ENCODE data around the gene OPN1LW.
"Not testable (repeated sequence)": the region's sequence is repeated elsewhere in the genome, so short reads cannot be mapped to it uniquely, and the experiment has no call there.

The OPN1LW gene

GRCh38 chrX:154144010-154144409 is at the start of gene OPN1LW:
Gene OPN1LW (plus strand): TSS chrX:154144243. CDS start chrX:154144284, 41 bp downstream.
- in situ Hi-C loops (cut with MboI; ENCODE audit: low sequenced_read_pairs), result not testable (repeated sequence)

DNA sequence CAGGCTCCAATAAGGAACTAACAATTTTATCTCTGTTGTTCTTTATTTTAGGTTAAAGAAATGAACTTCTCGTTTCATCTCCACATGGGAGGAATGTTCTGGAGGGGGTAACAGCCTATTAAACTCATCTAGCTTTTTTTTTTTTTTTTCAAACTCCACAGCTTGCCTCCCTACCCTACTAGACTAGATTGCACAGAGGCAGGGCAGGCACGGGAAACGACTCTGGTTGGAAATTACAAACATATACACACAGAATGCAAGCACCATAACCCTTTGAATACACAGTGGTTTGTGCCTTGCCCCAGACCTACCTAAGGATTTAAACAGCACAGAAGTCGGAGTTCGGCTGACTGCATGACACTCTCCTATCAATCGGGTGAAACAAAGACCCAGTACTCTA is 49.2 kb upstream of the OPN1LW start:
- in situ Hi-C loops (cut with MboI; ENCODE audit: low sequenced_read_pairs), result no loop called here

DNA sequence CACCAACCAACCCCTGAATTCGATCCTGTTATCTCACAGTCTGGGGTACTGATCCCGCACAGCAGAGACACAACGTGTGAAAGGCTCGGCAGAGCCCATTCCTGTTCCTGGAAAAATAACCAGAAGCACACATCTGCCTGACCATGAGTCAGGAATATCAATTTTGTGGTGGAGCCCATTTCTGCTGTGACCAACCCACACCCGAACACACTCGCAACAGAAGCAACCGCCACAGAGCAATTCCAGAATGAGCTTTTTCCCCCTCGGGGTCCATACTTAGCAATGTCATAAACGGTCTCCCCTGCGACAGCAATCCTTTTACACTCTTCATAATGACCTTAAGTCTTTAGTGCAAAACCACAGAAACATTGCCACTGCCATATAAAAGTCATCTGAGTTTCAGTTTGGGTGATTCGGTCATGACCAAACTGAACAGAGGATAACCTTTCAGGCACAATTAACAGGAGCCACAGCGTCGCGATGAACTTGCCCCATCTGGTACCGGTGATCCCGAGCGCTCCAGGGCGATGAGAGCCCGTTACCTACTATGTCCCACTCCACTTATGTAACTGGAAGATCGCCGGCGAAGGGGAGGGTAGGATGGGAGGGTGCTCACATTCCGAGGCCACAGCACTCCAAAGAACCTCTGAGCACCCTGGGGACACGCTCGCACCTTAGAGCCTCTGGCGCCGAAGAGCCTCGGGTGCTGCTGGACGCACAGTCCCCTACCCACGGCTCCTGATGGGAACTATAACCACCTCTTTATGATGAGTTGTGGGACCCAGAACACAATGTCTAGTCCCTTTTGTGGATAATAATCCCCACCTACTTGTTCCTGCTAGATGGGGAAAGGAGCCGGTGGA is 47.7 kb upstream of the OPN1LW start:
- in situ Hi-C loops (cut with MboI; ENCODE audit: low sequenced_read_pairs), result no loop called here

GRCh38 chrX:154097003-154097588 is 46.9 kb upstream of the OPN1LW start:
- in situ Hi-C loops (cut with MboI; ENCODE audit: low sequenced_read_pairs), result no loop called here

GRCh38 chrX:154097589-154098541 is 46.2 kb upstream of the OPN1LW start, which contains the start of gene MECP2:
Gene MECP2 (minus strand): TSS chrX:154097717.
- in situ Hi-C loops (cut with MboI; ENCODE audit: low sequenced_read_pairs), result no loop called here

DNA sequence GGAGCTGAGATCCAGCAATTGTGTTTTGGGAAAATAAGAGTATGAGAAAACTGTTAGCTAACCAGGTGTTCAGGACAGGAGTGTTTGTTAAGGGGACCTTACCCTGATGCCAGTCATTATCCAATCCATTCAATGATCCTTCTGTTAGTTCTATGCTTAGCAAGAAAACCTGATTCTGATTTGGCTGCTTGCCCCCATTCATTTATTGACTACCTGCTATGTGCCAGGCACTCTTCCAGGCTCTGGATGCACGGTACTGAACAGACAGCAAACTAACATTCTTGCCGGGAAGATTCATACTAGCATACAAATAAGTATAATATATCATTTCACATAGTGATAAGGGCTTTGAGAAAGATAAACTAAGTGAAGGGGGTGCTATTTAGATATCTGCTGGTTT is 45.5 kb upstream of the OPN1LW start:
- in situ Hi-C loops (cut with MboI; ENCODE audit: low sequenced_read_pairs), result no loop called here

DNA sequence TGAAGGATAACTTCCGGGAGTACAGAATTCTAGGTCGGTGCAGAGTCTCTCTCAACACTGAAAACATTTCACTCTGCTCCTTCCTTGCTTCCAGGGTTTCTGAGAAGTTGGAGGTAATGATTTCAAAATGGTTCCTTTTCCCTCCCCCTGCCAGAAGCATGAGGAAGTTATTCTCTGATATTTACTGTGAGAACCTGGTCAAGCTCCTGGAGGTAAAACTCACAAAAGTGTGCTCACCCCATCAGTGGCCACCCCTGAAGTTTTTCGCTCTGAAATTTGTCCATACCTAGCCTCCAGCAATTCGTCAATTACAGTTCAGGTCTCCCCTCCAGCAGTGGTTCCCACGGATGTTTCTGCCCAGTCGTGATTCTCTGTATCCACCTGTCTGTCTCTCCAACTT is 30.3 kb upstream of the OPN1LW start:
- in situ Hi-C loops (cut with MboI; ENCODE audit: low sequenced_read_pairs), result no loop called here

GRCh38 chrX:154114652-154115051 is 29.4 kb upstream of the OPN1LW start:
- in situ Hi-C loops (cut with MboI; ENCODE audit: low sequenced_read_pairs), result no loop called here

- in situ Hi-C loops (cut with MboI; ENCODE audit: low sequenced_read_pairs), result no loop called here
Measured at GRCh38 chrX:154115071-154115470, 29.0 kb upstream of the OPN1LW start.

DNA sequence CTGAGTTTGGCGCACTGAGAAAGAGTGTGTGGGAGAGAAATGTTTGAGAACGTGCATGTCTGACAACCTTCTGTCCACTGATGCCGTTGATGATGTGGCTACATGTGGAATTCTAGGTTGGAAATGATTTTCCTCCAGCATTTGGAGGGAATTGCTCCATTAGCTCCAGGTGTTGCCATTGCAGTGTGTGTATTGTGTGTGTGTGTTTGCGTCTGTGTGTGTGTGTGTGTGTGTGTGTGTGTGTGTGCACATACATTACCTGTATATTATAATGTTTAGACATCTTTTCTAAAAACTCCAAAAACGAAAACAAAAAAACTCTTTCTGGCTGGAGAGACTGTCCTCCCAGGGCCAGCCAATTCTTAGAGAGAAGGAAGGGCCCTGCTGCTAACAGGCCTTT is 28.3 kb upstream of the OPN1LW start:
- in situ Hi-C loops (cut with MboI; ENCODE audit: low sequenced_read_pairs), result no loop called here

DNA sequence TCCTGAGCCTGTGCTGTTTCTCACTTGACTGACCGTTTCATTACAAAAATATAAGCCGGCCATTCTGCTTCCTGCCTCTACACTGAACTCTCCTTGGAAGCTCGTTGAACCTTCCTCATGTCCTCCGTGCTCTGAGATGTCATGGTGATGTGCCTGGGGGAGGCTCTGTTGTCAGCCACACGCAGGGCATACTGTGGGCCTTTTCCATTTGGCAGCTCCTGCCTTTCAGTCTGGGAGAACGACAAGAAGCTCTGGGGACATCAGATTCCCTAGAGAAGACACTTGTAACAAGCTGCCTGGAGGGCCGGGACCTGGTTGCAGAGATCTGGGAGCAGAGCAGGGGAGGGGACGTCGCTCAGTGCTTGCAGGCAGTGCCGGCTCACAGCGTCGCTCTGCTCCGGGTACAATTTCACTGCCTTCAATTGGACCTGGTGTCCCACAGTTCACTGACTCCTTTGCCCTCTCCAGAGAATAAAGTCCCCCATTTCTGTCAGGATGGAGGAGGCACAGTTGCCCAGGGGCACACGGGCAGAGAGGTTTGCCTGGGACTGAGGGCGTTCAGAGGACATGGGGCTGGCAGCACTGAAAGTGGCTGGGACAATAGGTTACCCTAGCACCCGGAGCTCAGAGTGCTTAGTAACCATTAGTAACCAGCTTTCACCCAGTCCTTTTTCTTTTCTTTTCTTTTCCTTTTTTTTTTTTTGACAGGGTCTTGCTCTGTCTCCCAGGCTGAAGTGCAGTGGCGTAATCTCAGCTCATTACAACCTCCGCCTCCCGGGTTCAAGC is 27.4 kb upstream of the OPN1LW start:
- in situ Hi-C loops (cut with MboI; ENCODE audit: low sequenced_read_pairs), result no loop called here

DNA sequence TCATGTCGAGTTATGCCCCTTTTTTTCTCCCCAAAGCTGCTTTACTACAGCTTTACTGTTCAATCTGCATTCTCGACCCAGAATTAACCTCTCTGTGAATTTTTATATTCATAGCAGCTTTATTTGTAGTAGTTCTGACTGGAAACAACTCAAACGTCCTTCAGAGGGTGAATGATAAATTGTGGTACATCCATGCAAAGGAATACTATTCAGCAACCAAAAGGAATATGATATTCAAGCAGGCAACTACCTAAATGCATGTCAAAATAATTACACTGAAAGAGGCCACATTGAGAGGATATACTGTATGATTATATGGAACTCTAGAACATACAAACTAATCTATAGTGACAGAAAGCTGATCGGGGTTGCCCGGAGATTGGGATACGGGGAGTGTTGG is 26.5 kb upstream of the OPN1LW start:
- in situ Hi-C loops (cut with MboI; ENCODE audit: low sequenced_read_pairs), result no loop called here

DNA sequence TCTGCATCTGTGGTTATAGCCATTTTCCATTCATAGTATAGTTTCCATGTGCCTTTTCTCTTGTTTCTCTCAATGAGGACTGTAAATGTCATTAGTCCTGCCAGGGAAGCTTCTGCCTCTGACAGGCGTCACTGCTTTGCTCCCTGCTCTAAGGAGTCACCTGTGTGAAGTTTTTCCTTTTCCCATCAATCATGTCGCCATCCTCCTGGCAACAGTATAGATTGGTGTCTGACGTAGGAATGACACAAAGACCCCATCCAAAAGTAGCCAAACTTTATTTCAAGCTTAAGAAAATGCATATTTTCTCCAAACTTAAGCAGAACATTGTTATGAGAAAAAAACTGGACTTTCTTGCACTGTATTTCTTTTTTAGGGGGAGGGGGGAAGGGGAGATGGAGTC is 23.5 kb upstream of the OPN1LW start:
- in situ Hi-C loops (cut with MboI; ENCODE audit: low sequenced_read_pairs), result no loop called here

DNA sequence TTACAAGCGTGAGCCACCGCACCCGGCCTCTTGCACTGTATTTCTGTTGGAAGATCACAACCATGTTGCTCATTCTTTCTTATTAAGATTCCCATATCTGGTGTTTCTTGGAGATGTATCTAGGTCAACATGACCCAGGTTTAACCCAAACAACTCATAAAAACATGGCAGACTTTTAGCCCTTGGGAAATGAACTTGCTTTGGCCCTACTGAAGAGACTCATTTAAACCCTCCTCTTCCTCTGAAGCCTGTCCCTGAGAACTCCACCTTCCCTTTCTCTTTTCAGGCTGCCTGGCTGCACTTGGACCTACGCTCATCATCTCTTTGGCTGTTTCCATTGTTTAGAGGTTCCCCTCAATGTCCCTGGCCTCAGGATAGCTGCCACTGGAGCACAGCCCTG is 22.8 kb upstream of the OPN1LW start:
- in situ Hi-C loops (cut with MboI; ENCODE audit: low sequenced_read_pairs), result no loop called here

GRCh38 chrX:154121961-154122360 is 22.1 kb upstream of the OPN1LW start:
- in situ Hi-C loops (cut with MboI; ENCODE audit: low sequenced_read_pairs), result no loop called here

DNA sequence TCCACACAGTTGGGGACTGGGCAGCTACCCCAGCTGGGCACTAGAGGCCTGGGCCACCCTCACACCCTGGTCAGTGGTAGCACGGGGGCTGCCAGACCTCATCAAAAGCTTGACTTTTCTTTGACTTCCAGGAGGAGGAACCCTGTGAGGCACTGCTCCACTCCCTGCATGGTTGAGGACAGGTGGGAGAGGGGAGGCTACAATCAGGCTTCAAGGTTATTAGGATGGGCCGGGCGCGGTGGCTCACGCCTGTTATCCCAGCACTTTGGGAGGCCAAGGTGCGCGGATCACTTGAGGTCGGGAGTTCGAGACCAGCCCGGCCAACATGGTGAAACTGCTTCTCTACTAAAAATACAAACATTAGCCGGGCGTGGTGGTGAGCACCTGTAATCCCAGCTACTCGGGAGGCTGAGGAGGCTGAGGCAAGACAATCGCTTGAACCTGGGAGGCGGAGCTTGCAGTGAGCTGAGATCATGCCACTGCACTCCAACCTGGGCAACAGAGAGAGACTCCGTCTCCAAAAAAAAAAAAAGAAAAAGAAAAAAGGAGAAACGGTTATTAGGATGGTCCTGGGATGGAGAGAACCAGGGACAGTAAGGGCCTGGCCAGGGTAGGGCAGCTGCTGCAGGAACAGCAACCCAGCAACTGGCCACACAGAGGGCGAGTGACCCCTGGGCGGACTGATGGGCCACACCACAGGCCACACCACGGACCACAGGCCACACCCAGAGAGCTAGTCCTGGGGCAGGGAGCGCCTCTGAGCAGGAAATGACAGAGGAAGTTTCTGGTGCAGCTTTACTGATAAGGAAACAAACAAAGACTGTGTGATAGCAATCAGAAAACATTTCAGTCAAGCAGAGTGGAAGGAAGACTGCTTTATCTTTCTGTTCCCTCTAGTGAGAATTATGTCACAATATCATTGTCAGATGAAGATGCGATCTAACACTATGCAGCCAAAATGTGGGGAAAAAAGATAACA is 20.5 kb upstream of the OPN1LW start:
- in situ Hi-C loops (cut with MboI; ENCODE audit: low sequenced_read_pairs), result no loop called here

DNA sequence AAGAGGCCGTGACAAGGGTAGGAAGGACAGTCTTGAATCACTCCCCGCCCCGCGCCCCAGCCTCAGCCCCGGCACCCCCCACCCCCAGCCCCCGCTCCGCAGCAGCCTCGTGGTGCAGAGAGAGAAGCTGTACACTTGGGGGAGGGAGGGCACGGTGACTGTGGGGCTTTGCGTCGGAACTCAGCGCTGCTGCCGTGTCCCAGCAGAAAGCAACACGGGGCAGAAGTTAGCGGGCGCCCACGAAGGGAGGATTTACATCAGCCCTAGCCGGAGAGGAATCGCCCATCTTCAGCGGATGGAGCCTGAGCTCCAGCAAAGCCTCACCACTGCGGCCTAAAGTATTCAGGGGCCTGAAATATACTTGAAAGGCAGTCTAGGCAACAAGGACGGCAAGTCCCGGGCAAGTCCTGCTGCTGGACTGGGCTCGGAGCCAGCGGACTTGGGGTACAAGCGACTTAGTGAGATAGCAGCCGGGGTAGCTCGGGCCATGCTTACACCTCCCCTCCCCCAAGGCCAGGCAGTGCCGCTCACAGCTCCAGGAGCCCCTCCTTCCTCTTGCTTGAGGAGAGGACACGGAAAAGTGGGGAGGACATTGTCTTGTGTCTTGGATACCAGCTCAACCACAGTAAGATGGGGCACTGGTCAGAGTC is 18.5 kb upstream of the OPN1LW start:
- in situ Hi-C loops (cut with MboI; ENCODE audit: low sequenced_read_pairs), result no loop called here

DNA sequence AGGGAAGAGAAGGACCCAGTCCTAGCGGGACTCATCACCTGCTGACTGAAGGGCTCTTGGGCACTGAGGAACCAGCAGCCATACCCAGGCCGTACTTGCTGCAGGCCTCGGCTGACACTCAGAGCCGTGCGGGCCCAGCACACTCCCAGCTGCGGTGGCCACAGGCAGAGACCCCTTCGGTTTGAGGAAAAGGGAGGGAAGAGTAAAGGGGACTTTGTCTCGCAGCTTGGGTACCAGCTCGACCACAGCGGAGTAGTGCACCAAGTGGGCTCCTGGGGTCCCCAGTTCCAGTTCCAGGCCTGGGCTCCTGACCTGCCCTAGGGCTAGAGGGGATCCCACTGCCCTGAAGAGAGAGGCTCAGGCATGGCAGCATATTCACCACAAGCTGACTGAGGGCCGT is 17.9 kb upstream of the OPN1LW start:
- in situ Hi-C loops (cut with MboI; ENCODE audit: low sequenced_read_pairs), result no loop called here

- in situ Hi-C loops (cut with MboI; ENCODE audit: low sequenced_read_pairs), result no loop called here
Measured at GRCh38 chrX:154131955-154132354, 12.1 kb upstream of the OPN1LW start.

All from HL-60/S4 treated with retinoic acid at 250 ng/mL for 4 days and 3 days (cell line).